Lung microvascular endothelial cell (primary cell): ENCODE measurements around the gene FTO. TPM values are rescaled to one million over a fixed set of nuclear protein-coding genes. Genes with fewer than 3 reads are reported as not detected.

ENCODE experiments used
- DNase-seq, 2 donors: peaks; one replicate each; pipeline versions ENCODE4 v3.0.0 to v3.0.0-alpha.2; 2010; ENCODE audit warnings: low read depth in 2 of 2
- total RNA-seq: library from RNA; depleted of rRNA; stranded (reverse); fragments of >200 nt; gene quantifications from 2 replicates; pipeline ENCODE4 v1.2.1, GENCODE V29; 2014

The FTO gene
- total RNA-seq, 1 donor from 2014 or later, result 46.6 TPM

- DNase-seq, result no peak
Measured at GRCh38 chr16:53708490-53708889, 4.5 kb downstream of the FTO start.

- no peak for DNase-seq
Measured at GRCh38 chr16:53711390-53711789, 7.4 kb downstream of the FTO start.

GRCh38 chr16:53712065-53712464 is 8.1 kb downstream of the FTO start:
- DNase-seq, result no peak

- DNase-seq, result no peak
Measured at GRCh38 chr16:53713403-53714204, 9.6 kb downstream of the FTO start.

GRCh38 chr16:53714205-53715022 is 10.5 kb downstream of the FTO start:
- DNase-seq, result no peak

- DNase-seq, result no peak
Measured at GRCh38 chr16:53715023-53715384, 11.0 kb downstream of the FTO start.

- DNase-seq, result no peak
Measured at GRCh38 chr16:53717577-53717976, 13.6 kb downstream of the FTO start.

GRCh38 chr16:53721017-53721416 is 17.1 kb downstream of the FTO start:
- no peak for DNase-seq

GRCh38 chr16:53726625-53727024 is 22.7 kb downstream of the FTO start:
- DNase-seq, result peak in 1 of 2 donors; percentile 21

GRCh38 chr16:53730693-53731092 is 26.7 kb downstream of the FTO start:
- DNase-seq, result no peak

- DNase-seq, result peak in 1 of 2 donors; percentile 88
Measured at GRCh38 chr16:53732296-53732929, 28.5 kb downstream of the FTO start.

GRCh38 chr16:53734908-53735307 is 31.0 kb downstream of the FTO start:
- no peak for DNase-seq

- no peak for DNase-seq
Measured at GRCh38 chr16:53736297-53736696, 32.3 kb downstream of the FTO start.

- no peak for DNase-seq
Measured at GRCh38 chr16:53737552-53737951, 33.6 kb downstream of the FTO start.

- no peak for DNase-seq
Measured at GRCh38 chr16:53740476-53740875, 36.5 kb downstream of the FTO start.

GRCh38 chr16:53740933-53741531 is 37.1 kb downstream of the FTO start:
- DNase-seq, result peak in 1 of 2 donors; percentile 12

- no peak for DNase-seq
Measured at GRCh38 chr16:53741546-53741945, 37.6 kb downstream of the FTO start.

GRCh38 chr16:53743149-53743566 is 39.2 kb downstream of the FTO start:
- DNase-seq, result peak; percentile 32 to 48

GRCh38 chr16:53744449-53744848 is 40.5 kb downstream of the FTO start:
- peak; percentile 14 to 25 for DNase-seq

- DNase-seq, result no peak
Measured at GRCh38 chr16:53745086-53745485, 41.1 kb downstream of the FTO start.

GRCh38 chr16:53745753-53746266 is 41.9 kb downstream of the FTO start:
- no peak for DNase-seq

- no peak for DNase-seq
Measured at GRCh38 chr16:53752560-53752959, 48.6 kb downstream of the FTO start.
